Loucy (cell line): Measurements from ENCODE around the gene SGMS1.
A peak's percentile ranks its signal among the peaks of the same experiment; 100 is the strongest.

Source experiments
- H2AFZ ChIP-seq: fragments of 200-600 bp; sonication (generic); 2 replicates; pipeline ENCODE4 v1.6.0; 2016; ENCODE audit warnings: antibody characterized with exemption, mild to moderate bottlenecking, low read length, moderate library complexity
- H3F3A ChIP-seq: fragments of 200-600 bp; 2 replicates; pipeline ENCODE4 v1.6.0; 2016; ENCODE audit warnings: antibody characterized with exemption, low read depth, mild to moderate bottlenecking
- H3K27me3 ChIP-seq: fragments of 200-600 bp; sonication (generic); 2 replicates; pipeline ENCODE4 v1.6.1; 2014; ENCODE audit warnings: low read length, mild to moderate bottlenecking; ENCODE audit not compliant: insufficient read depth, poor library complexity, severe bottlenecking
- H3K36me3 ChIP-seq: fragments of 200-600 bp; sonication (generic); 2 replicates; pipeline ENCODE4 v1.6.1; 2016; ENCODE audit warnings: low read length; ENCODE audit not compliant: insufficient read depth
- H3K4me1 ChIP-seq: fragments of 200-600 bp; sonication (generic); 2 replicates; pipeline ENCODE4 v1.5.1; 2014; ENCODE audit warnings: low read length, mild to moderate bottlenecking; ENCODE audit not compliant: insufficient read depth, poor library complexity, severe bottlenecking
- H3K4me2 ChIP-seq: fragments of 200-600 bp; sonication (generic); 2 replicates; pipeline ENCODE4 v1.6.0; 2014; ENCODE audit warnings: antibody characterized with exemption, low read length, low read depth, mild to moderate bottlenecking; ENCODE audit not compliant: poor library complexity, severe bottlenecking
- H3K4me3 ChIP-seq: fragments of 200-600 bp; sonication (generic); 2 replicates; pipeline ENCODE4 v1.5.1; 2014; ENCODE audit warnings: low read length, mild to moderate bottlenecking, mixed read lengths; ENCODE audit not compliant: poor library complexity, severe bottlenecking
- H3K79me2 ChIP-seq: fragments of 200-600 bp; sonication (generic); 2 replicates; pipeline ENCODE4 v1.6.1; 2014; ENCODE audit warnings: low read length; ENCODE audit not compliant: insufficient read depth
- H3K9ac ChIP-seq: fragments of 200-600 bp; sonication (generic); 2 replicates; pipeline ENCODE4 v1.6.0; 2014; ENCODE audit warnings: mild to moderate bottlenecking, low read depth, low read length, moderate library complexity; ENCODE audit not compliant: poor library complexity, severe bottlenecking
- H3K9me2 ChIP-seq: fragments of 200-600 bp; sonication (generic); replicated peaks from 2 replicates; pipeline ENCODE4 v1.6.1; 2016; ENCODE audit warnings: low read depth, low read length, mixed read lengths
- H3K9me3 ChIP-seq: fragments of 200-600 bp; sonication (generic); 2 replicates; pipeline ENCODE4 v1.6.1; 2014; ENCODE audit warnings: mild to moderate bottlenecking, antibody characterized with exemption, low read length, low read depth; ENCODE audit not compliant: insufficient read depth
- H4K20me1 ChIP-seq: fragments of 200-600 bp; sonication (generic); 2 replicates; pipeline ENCODE4 v1.6.0; 2014; ENCODE audit warnings: antibody characterized with exemption, low read length, mild to moderate bottlenecking; ENCODE audit not compliant: insufficient read depth, poor library complexity, severe bottlenecking
- TF ChIP-seq, protein P1 (sequence below): fragments of 200-600 bp; sonication (generic); conservative IDR thresholded peaks from 2 replicates; pipeline ENCODE4 v1.5.1; 2014; ENCODE audit warnings: mild to moderate bottlenecking, antibody characterized with exemption, low read length

Gene SGMS1

DNA sequence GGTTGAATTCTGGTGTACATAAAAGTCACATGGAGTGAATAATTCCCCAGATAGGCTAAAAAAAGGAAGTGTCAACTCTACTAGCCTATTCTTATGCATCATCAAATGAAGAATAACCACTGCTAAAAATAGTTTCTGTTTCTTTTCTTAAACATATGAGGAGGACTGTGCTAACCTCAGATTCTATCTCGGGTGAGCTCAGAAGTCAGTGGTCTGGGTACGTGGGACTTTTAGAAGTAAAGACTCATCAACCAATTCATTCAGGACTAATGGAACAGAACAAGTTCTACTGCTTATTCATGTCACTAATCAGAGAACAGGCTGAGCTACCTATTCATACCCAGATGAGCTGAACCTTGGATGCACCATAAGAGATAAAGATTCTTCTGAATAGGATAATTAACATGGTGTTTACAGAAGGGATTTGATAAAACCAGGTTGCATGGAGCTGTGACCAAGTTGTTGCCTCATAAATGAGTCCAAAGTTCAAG, 362.9 kb downstream of the SGMS1 start:
- no peak overlapping the region for H3K9ac ChIP-seq
- no peaks in the 10 kb centered on the region for H3K27me3 ChIP-seq
- H4K20me1 ChIP-seq: no peaks in the 10 kb centered on the region
- no peaks in the 10 kb centered on the region for H3K36me3 ChIP-seq
- H3F3A ChIP-seq: no peaks in the 10 kb centered on the region
- TF ChIP-seq, protein P1, sequence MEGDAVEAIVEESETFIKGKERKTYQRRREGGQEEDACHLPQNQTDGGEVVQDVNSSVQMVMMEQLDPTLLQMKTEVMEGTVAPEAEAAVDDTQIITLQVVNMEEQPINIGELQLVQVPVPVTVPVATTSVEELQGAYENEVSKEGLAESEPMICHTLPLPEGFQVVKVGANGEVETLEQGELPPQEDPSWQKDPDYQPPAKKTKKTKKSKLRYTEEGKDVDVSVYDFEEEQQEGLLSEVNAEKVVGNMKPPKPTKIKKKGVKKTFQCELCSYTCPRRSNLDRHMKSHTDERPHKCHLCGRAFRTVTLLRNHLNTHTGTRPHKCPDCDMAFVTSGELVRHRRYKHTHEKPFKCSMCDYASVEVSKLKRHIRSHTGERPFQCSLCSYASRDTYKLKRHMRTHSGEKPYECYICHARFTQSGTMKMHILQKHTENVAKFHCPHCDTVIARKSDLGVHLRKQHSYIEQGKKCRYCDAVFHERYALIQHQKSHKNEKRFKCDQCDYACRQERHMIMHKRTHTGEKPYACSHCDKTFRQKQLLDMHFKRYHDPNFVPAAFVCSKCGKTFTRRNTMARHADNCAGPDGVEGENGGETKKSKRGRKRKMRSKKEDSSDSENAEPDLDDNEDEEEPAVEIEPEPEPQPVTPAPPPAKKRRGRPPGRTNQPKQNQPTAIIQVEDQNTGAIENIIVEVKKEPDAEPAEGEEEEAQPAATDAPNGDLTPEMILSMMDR: no peak
- H2AFZ ChIP-seq: no peak overlapping the region
- no peaks in the 10 kb centered on the region for H3K4me1 ChIP-seq
- H3K9me2 ChIP-seq: no peaks in the 10 kb centered on the region
- H3K9me3 ChIP-seq: no peaks in the 10 kb centered on the region
- no peaks in the 10 kb centered on the region for H3K79me2 ChIP-seq
- H3K4me3 ChIP-seq: no peak overlapping the region
- peak overlapping the region; percentile 7 for H3K4me2 ChIP-seq
